Kidney tubule cell (primary cell): ENCODE data around the gene RHCE.
"Not testable (repeated sequence)": the region's sequence is repeated elsewhere in the genome, so short reads cannot be mapped to it uniquely, and the experiment has no call there.

Experiments
- DNase-seq: peaks from one replicate; pipeline ENCODE4 v3.0.0-alpha.2; 2018; ENCODE audit warnings: low spot score

The RHCE gene

GRCh38 chr1:25432749-25433388, 12.2 kb upstream of the RHCE start:
- DNase-seq: no peak

GRCh38 chr1:25431955-25432719, 11.5 kb upstream of the RHCE start:
- DNase-seq: no peak

- DNase-seq: no peak
Measured at GRCh38 chr1:25430967-25431881, 10.6 kb upstream of the RHCE start.

GRCh38 chr1:25430073-25430966, 9.7 kb upstream of the RHCE start, which contains the start of gene MACO1:
TSS of gene MACO1 (plus strand) at chr1:25430897. CDS start at chr1:25431099, 202 bp downstream.
- peak; percentile 96 for DNase-seq

GRCh38 chr1:25428475-25429166, 8.0 kb upstream of the RHCE start:
- no peak for DNase-seq

- DNase-seq: no peak
Measured at GRCh38 chr1:25427696-25428095, 7.1 kb upstream of the RHCE start.

GRCh38 chr1:25425098-25426085, 4.8 kb upstream of the RHCE start:
- DNase-seq: peak; percentile 95

- DNase-seq: not testable (repeated sequence)
Measured at GRCh38 chr1:25423206-25423605, 2.6 kb upstream of the RHCE start.

- not testable (repeated sequence) for DNase-seq
Measured at GRCh38 chr1:25419339-25419738, 1.3 kb downstream of the RHCE start.

GRCh38 chr1:25417280-25417679, 3.3 kb downstream of the RHCE start:
- DNase-seq: not testable (repeated sequence)

- not testable (repeated sequence) for DNase-seq
Measured at GRCh38 chr1:25414578-25414977, 6.0 kb downstream of the RHCE start.

- not testable (repeated sequence) for DNase-seq
Measured at GRCh38 chr1:25414157-25414556, 6.5 kb downstream of the RHCE start.

GRCh38 chr1:25412872-25413623, 7.6 kb downstream of the RHCE start:
- DNase-seq: not testable (repeated sequence)

GRCh38 chr1:25409641-25410427, 10.8 kb downstream of the RHCE start:
- not testable (repeated sequence) for DNase-seq

GRCh38 chr1:25405731-25406305, 14.8 kb downstream of the RHCE start:
- DNase-seq: not testable (repeated sequence)

GRCh38 chr1:25402947-25403803, 17.4 kb downstream of the RHCE start:
- DNase-seq: not testable (repeated sequence)
